ENCODE results near the gene ADGRF5.
"Not testable (repeated sequence)": the region's sequence is repeated elsewhere in the genome, so short reads cannot be mapped to it uniquely, and the experiment has no call there.

ADGRF5 gene

GRCh38 chr6:46894433-46894832 is 27.3 kb downstream of the ADGRF5 start:
- DNase-seq (ENCODE audit: low read depth): no peak

GRCh38 chr6:46893648-46894047 is 28.1 kb downstream of the ADGRF5 start:
- no peak for DNase-seq (ENCODE audit: low read depth)

- no peak for DNase-seq (ENCODE audit: low read depth)
These were observed 30.4 kb downstream of the ADGRF5 start for GRCh38 chr6:46891252-46891795.

- DNase-seq (ENCODE audit: low read depth): no peak
These were observed 33.2 kb downstream of the ADGRF5 start for GRCh38 chr6:46888578-46888977.

- DNase-seq (ENCODE audit: low read depth): no peak
These were observed 33.7 kb downstream of the ADGRF5 start for GRCh38 chr6:46888031-46888430.

- DNase-seq (ENCODE audit: low read depth): no peak
These were observed 39.1 kb downstream of the ADGRF5 start for GRCh38 chr6:46882645-46883044.

DNA sequence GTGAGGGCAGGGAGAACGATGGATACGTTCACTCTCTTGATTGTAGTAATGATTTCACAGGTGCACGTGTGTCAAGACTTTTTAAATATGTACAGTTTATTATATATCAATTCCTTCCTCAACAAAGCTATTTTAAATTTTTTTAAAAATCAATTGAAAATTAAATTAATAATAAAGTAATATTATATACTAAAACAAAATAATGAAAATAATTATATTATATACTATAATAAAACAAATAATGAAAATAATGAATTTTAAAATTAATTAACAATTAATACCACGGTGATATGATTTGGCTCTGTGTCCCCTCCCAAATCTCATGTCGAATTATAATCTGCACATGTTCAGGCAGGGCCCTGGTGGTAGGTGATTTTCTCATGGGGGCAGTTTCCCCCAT is 42.7 kb downstream of the ADGRF5 start:
- no peak for DNase-seq (ENCODE audit: low read depth)

DNA sequence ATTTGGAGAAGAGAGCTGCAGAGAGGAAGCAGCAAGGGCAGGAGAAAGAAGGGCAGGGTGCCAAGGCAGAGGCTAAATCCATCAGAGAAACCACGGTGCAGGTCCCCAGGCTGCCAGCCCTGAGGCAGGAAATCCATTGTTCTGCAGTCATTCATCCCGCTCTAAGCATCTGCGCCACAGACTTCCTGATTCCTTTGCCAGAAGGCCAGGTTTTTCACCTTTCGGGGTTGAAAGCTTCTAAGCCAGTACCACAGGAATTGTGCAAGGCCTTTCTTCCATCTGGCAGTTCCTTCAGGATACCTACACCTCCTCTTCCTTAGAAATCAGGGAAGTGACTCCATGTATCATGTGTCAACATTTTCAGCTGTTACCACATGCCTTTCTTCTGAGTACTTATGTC is 45.6 kb downstream of the ADGRF5 start:
- no peak for DNase-seq (ENCODE audit: low read depth)

- DNase-seq (ENCODE audit: low read depth): no peak
These were observed 54.3 kb downstream of the ADGRF5 start for GRCh38 chr6:46867411-46867810.

DNA sequence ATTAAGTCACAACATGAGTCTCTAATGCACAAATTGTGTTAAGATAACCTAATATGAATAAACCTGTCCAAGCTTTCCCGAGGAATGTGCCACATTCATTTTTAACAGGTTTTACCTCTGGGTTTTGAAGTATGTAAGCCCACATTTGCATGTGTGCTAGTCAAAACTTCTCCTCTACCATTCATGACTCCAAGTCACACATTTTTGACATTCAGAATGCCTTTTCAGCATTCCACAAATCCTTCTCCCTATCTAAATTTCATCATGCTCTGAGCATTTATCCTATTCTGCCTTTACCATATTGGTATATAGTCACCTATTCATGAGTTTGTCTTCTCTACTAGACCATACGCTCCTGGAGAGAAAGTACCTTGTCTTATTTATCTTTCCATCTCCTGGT is 56.5 kb downstream of the ADGRF5 start:
- DNase-seq (ENCODE audit: low read depth): no peak

- DNase-seq (ENCODE audit: low read depth): no peak
These were observed 57.9 kb downstream of the ADGRF5 start for GRCh38 chr6:46863791-46864190.

GRCh38 chr6:46862381-46862780 is 59.4 kb downstream of the ADGRF5 start:
- DNase-seq (ENCODE audit: low read depth): no peak

- not testable (repeated sequence) for DNase-seq (ENCODE audit: low read depth)
These were observed 65.8 kb downstream of the ADGRF5 start for GRCh38 chr6:46855966-46856365.

DNA sequence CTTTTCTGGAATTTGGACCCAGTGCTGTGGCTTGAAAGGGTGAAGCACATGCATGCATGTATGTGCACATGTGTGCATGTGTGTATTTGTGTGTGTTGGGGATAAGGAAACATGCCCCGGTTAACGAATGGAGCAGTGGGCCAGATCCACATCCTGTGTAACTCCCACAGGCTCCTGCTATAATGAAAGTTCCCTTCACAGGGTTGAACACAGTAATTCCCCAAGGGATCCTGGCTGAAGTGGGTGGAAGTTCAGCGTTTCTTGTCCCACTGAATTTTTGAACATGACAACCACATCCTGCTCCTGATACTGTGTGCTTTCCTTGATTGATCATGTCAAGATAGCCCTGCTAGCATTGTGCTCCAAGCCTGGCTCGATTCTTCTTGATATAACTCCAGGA is 70.2 kb downstream of the ADGRF5 start:
- DNase-seq (ENCODE audit: low read depth): not testable (repeated sequence)

DNA sequence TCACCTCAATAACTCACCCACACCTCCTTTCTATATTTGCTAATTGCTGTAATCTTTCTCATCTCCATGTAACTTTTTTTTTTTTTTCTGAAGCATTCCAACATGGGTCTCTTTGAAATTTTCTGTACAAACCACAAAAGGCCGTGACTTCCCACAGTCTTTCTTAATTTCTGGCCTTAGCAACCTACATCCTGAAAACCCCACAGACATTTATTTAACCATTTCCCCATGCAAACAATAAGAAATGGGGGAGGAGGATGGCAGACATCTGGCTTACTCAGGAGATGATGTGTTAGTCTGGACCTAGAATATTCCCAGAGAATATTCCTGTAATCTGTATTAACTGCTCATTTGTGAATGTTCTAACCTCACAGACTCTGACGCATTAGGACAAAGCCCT is 70.9 kb downstream of the ADGRF5 start:
- no peak for DNase-seq (ENCODE audit: low read depth)

DNA sequence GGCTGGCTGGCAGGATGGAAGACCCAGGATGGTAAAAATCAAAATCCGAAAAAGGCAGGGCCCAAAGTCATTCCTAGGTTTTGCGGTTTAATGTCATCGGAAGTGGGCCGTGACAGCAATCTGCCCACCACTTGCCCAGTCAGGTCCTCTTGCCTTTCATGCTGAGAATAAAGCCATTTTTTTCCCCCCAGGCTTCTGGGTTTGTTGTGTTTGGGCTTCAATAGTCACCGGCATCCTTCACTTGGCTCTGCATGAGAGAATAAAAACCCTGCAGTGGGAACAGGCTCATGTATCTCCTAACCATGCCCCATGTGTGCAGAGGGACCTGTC is 72.4 kb downstream of the ADGRF5 start:
- no peak for DNase-seq (ENCODE audit: low read depth)

GRCh38 chr6:46848684-46849360 is 72.9 kb downstream of the ADGRF5 start:
- peak; percentile 51 for DNase-seq (ENCODE audit: low read depth)

DNA sequence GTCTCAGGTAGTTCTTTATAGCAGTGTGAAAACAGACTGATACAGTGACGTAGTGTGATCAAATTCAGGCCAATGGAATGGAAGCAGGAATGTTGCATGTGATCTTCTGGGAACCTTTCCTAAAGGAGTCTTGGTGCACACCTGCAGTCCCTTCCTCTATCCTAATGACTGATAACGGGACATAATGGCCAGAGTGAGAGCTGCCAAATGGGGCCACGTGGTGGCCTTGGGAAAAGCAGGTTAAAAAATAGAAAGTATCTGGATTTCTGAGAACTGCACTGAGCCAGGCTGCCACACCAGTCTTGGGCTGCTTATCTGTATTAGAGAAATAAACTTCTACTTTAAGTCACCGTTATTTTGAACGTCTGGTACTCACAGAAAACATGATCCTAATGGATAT is 76.6 kb downstream of the ADGRF5 start:
- DNase-seq (ENCODE audit: low read depth): no peak

DNA sequence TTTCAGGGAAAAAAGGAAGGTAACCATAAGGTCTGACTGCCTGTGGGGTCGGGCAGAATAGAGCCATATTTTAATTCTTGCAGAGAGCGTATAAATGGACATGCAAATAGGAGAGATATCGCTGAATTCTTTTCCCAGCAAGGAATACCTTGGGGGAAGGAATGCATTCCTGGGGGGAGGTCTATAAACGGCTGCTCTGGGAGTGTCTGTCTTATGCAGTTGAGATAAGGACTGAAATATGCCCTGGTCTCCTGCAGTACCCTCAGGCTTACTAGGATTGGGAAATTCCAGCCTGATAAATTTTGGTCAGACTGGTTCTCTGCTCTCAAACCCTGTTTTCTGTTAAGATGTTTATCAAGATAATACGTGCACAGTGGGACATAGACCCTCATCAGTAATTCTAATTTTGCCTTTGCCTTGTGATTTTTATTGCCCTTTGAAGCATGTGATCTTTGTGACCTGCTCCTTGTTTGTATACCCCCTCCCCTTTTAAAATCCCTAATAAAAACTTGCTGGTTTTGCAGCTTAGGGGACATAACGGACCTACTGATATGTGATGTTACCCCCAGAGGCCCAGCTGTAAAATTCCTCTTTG is 79.4 kb downstream of the ADGRF5 start:
- not testable (repeated sequence) for DNase-seq (ENCODE audit: low read depth)

DNA sequence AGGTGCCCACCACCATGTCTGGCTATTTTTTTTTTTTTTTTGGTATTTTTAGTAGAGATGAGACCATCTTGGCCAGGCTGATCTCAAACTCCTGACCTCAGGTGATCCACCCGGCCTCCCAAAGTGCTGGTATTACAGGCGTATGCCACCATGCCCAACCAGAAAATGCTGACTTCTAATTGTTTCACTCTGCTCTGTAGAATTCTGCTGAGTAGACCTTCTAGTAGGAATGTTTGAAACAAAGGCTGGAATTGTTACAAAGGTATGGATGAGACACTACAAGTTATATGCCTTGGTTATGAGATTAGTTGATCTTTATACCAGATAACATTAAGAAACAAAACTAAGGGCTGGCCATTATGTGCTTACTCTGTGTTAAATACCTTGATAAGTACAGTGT is 83.7 kb downstream of the ADGRF5 start:
- DNase-seq (ENCODE audit: low read depth): no peak

DNA sequence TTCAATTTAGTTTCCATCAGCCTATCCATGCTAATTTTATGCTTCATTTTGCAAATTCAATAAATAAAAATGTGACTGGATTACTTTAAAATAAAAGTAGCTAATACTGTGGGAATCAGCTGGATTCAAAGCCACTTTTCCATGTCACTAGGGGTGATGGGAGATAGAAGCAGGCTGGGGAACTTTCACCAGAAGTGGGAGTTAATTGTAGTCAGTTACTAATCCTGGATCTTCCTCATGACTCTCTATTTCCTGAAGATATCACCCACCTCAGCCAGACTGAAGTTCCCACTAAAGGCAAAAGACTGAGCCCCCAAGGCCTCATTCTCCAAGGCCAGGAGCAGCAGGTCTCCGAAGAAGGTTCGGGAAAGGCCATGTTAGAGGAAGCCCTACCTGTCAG is 86.7 kb downstream of the ADGRF5 start:
- not testable (repeated sequence) for DNase-seq (ENCODE audit: low read depth)

DNA sequence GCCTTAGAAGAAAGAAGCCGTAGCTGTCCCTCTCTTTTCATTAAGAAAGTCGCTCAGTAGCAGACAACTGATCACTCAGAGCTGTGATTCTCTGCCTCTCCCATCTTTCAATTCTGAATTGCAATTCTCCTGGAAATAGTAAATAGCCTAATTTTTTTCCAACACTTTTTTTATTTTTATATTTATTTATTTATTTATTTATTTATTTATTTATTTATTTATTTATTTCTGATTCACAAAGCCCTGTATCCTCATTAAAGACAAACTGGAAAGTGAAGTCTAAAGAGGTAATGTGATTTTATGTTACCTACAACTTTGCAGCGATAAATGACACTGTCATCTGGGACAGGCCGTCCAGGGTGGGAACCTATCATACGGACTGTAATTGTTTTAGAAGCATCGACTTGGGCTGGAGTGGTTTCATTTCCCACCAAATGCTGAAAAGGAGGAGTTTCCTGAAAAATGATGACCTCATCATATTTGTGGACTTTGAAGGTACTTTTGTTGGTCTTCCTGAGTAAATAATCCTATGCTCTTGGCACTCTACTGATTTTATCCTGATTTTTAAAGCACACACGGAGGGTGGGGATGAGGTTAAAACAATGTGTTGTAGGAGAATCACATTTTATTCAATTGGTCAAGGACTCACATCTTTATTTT is 87.4 kb downstream of the ADGRF5 start:
- not testable (repeated sequence) for DNase-seq (ENCODE audit: low read depth)

GRCh38 chr6:46832816-46833215 is 88.9 kb downstream of the ADGRF5 start:
- DNase-seq (ENCODE audit: low read depth): no peak

Data from fibroblast of the conjunctiva (primary cell).